SIG-M5 (cell line): ENCODE results near the gene CBR3.
A peak's percentile ranks its signal among the peaks of the same experiment; 100 is the strongest.
"Not testable (repeated sequence)": the region's sequence is repeated elsewhere in the genome, so short reads cannot be mapped to it uniquely, and the experiment has no call there.

ENCODE experiments used
- DNase-seq: peaks from one replicate; lab custom pipeline; 2025; lab: John Stamatoyannopoulos, UW

CBR3 gene

GRCh38 chr21:36134803-36135390 is at the start of gene CBR3:
TSS of gene CBR3 (plus strand) at chr21:36135079. CDS start at chr21:36135193, 114 bp downstream.
- no peak for DNase-seq

GRCh38 chr21:36087362-36088138 is 47.3 kb upstream of the CBR3 start:
- DNase-seq = no peak

- no peak for DNase-seq
Measured at GRCh38 chr21:36089946-36090345, 44.9 kb upstream of the CBR3 start.

- no peak for DNase-seq
Measured at GRCh38 chr21:36092681-36093080, 42.2 kb upstream of the CBR3 start.

- no peak for DNase-seq
Measured at GRCh38 chr21:36093512-36093911, 41.4 kb upstream of the CBR3 start.

GRCh38 chr21:36096398-36097290 is 38.2 kb upstream of the CBR3 start:
- DNase-seq = no peak

- peak; percentile 38 for DNase-seq
Measured at GRCh38 chr21:36097427-36098181, 37.3 kb upstream of the CBR3 start.

- no peak for DNase-seq
Measured at GRCh38 chr21:36098182-36098532, 36.7 kb upstream of the CBR3 start.

- no peak for DNase-seq
Measured at GRCh38 chr21:36099000-36099399, 35.9 kb upstream of the CBR3 start.

- not testable (repeated sequence) for DNase-seq
Measured at GRCh38 chr21:36099695-36100211, 35.1 kb upstream of the CBR3 start.

- DNase-seq = no peak
Measured at GRCh38 chr21:36100971-36101641, 33.8 kb upstream of the CBR3 start.

GRCh38 chr21:36103434-36103833 is 31.4 kb upstream of the CBR3 start:
- DNase-seq = no peak

- no peak for DNase-seq
Measured at GRCh38 chr21:36104317-36105300, 30.3 kb upstream of the CBR3 start.

- DNase-seq = no peak
Measured at GRCh38 chr21:36105327-36105842, 29.5 kb upstream of the CBR3 start.

GRCh38 chr21:36109868-36110267 is 25.0 kb upstream of the CBR3 start:
- DNase-seq = no peak

GRCh38 chr21:36111238-36111637 is 23.6 kb upstream of the CBR3 start:
- no peak for DNase-seq

GRCh38 chr21:36113647-36114428 is 21.0 kb upstream of the CBR3 start:
- no peak for DNase-seq

GRCh38 chr21:36115138-36115730 is 19.6 kb upstream of the CBR3 start:
- DNase-seq = no peak
